Colonic mucosa (tissue), 4 donors: ENCODE measurements around the gene UPK1A. TPM values are rescaled to one million over a fixed set of nuclear protein-coding genes. Genes with fewer than 3 reads are reported as not detected.
A peak's percentile ranks its signal among the peaks of the same experiment; 100 is the strongest.

Experiments used
- DNase-seq: peaks from one replicate; pipeline ENCODE4 v3.0.0-alpha.2; 2020
- H3K27ac ChIP-seq: fragments of 200-600 bp; one replicate; pipeline ENCODE4 v1.8.0; 2021
- H3K27me3 ChIP-seq: fragments of 200-600 bp; one replicate; pipeline ENCODE4 v1.8.0; 2021
- H3K36me3 ChIP-seq: fragments of 200-600 bp; one replicate; pipeline ENCODE4 v1.8.0; 2021
- H3K4me1 ChIP-seq: fragments of 200-600 bp; one replicate; pipeline ENCODE4 v1.8.0; 2021; ENCODE audit warnings: mild to moderate bottlenecking
- H3K4me3 ChIP-seq: fragments of 200-600 bp; one replicate; pipeline ENCODE4 v1.8.0; 2021
- H3K9ac ChIP-seq, 2 donors: one replicate each; pipeline ENCODE4 v1.7.0; 2013; ENCODE audit warnings: control low read depth in 2 of 2, low read depth in 2 of 2, low read length in 2 of 2
- H3K9me3 ChIP-seq: fragments of 200-600 bp; one replicate; pipeline ENCODE4 v1.8.0; 2021
- CTCF ChIP-seq: fragments of 200-600 bp; IDR thresholded peaks from one replicate; pipeline ENCODE4 v1.8.0; 2022; ENCODE audit warnings: antibody characterized with exemption, mild to moderate bottlenecking
- intact Hi-C: fragments of 100-400 bp; cut with DNase I; formaldehyde crosslinking; loops from one replicate; pipeline ENCODE4 v1.14.1; 2022
- total RNA-seq, 2 donors: library from RNA; stranded (reverse); fragmentation: NEBNext Ultra II Directional in 1 of 2; extraction: Animal tissue kit (Norgen Biotek cat#: 25700) in 1 of 2; gene quantifications; one replicate each; pipeline ENCODE4 v1.2.1, GENCODE V29; 2021
- donor health status: healthy.
- donor health status: DM: no; HTN: no; CAD: no.
- donor health status: DM: no; HTN: no; CAD: no.

The UPK1A gene
- total RNA-seq, 2 donors from 2014 or later: not detected

- DNase-seq: no peak
- Histone ChIP-seq H3K27me3 (no peaks in the 10 kb centered on the region), H3K27ac (no peak overlapping the region), H3K36me3 (no peaks in the 10 kb centered on the region), H3K4me3 (no peak overlapping the region), H3K4me1 (no peaks in the 10 kb centered on the region), H3K9ac (no peak overlapping the region), H3K9me3 (no peaks in the 10 kb centered on the region)
- TF ChIP-seq CTCF: no peak
- intact Hi-C loops: loop anchor here (2.0 to 5.0 kb wide), 2 partner anchors 187 to 239 kb away; no protein-coding TSS in a partner anchor
Observed at GRCh38 chr19:35693422-35693821, 27.1 kb downstream of the UPK1A start.

DNA sequence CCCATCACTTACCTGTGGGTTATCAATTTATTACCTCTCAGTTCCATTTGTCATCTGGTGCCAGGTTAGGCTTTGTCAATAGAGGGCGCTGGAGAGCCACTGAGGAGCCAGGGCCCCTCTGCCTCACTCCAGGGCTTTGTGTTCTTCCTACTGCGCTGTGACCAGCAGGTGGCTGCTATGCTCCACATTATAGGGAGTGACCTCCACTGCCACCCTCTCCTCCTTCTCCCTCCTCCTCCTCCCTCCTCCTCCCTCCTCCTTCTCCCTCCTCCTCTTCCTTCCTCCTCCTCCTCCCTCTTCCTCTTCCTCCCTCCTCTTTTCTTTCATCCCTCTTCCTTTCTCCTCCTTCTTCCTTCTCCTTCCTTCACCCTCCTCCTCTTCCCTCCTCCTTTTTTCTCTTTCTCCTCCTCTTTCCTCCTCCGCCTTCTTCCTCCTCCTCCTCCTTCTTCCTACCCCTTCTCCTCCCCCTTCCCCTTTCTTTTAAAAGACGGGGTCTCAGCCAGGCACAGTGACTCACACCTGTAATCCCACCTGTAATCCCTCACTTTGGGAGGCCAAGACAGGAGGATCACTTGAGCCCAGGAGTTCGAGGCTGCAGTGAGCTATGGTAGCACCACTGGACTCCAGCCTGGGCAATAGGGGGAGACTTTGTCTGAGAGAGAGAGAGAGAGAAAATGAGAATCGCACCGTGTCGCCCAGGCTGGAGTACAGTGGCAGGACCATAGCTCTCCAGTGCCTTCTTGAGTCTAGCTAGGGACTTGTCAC lies 27.7 kb downstream of the UPK1A start:
- Histone ChIP-seq H3K4me1 (no peaks in the 10 kb centered on the region), H3K27me3 (no peaks in the 10 kb centered on the region), H3K9me3 (no peaks in the 10 kb centered on the region), H3K27ac (no peak overlapping the region), H3K9ac (no peak overlapping the region), H3K36me3 (no peaks in the 10 kb centered on the region), H3K4me3 (no peak overlapping the region)
- peak; percentile 93 for DNase-seq
- TF ChIP-seq CTCF: peak; percentile 91
- intact Hi-C loops: loop anchor here (2.0 to 5.0 kb wide), 3 partner anchors 23 to 238 kb away; no protein-coding TSS in a partner anchor

DNA sequence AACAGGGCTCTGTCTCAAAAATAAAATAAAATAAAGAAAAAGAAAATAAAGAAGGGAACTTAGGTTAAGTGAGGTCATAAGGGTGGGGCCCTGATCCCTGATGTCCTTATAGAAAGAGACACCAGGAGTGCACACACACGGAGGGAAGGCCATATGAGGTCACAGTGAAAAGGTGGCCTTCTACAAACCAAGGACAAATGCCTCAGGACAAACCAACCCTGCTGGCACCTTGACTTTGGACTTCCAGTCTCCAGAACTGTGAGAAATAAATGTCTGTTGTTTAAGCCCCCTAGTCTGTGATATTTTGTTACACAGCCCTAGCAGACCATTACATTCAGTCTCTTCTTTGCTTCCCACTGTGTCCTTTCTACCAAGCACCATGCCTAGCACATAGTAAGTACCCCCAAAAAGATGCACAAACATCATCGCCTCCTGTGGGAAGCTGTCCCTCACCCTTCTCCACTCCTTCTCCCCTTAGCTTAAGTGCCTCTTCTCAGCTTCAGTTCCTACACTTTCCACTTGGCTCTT lies 29.6 kb downstream of the UPK1A start:
- H3K4me3 ChIP-seq: no peak overlapping the region
- no peaks in the 10 kb centered on the region for H3K27me3 ChIP-seq
- DNase-seq: no peak
- H3K27ac ChIP-seq: no peak overlapping the region
- no peak for TF ChIP-seq CTCF
- no peaks in the 10 kb centered on the region for H3K4me1 ChIP-seq
- no peak overlapping the region for H3K9ac ChIP-seq
- intact Hi-C loops: loop anchor here (2.0 kb wide), 1 partner anchor 21 kb away; no protein-coding TSS in a partner anchor
- H3K36me3 ChIP-seq: no peaks in the 10 kb centered on the region
- no peaks in the 10 kb centered on the region for H3K9me3 ChIP-seq

DNA sequence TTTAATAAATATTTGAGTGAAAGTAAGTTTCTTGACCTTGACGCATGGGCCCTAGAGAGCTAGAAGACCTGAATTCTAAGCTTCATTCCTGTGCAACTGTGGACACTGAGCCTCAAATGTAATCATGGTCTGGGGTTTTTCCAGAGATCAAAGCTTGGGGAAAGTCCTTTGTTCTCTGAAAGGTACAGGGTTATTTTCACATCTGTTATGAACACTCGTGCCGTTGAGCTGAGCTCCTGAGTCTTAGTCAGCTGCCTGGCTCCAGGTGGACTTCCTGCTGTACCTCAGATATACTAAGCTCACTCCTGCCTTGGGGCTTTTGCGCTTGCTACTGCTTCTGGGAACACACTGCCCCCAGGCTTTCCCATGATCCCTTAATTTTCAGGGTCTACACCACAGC lies 30.5 kb downstream of the UPK1A start:
- intact Hi-C loops: no loop called here
- no peaks in the 10 kb centered on the region for H3K27me3 ChIP-seq

More for the DNA sequence above, 30.5 kb downstream of the UPK1A start:
- no peak overlapping the region for H3K4me3 ChIP-seq
- H3K9me3 ChIP-seq: no peaks in the 10 kb centered on the region
- no peak overlapping the region for H3K9ac ChIP-seq
- no peaks in the 10 kb centered on the region for H3K4me1 ChIP-seq
- no peaks in the 10 kb centered on the region for H3K36me3 ChIP-seq
- TF ChIP-seq CTCF: no peak
- no peak for DNase-seq
- H3K27ac ChIP-seq: no peak overlapping the region
